HG02623 (cell line): ENCODE results near the gene SLC16A2.

Experiments
- ATAC-seq: cut with Tn5 transposase; IDR thresholded peaks from one replicate; pipeline ENCODE4 v1.9.1; 2021; ENCODE audit warnings: moderate library complexity; ENCODE audit not compliant: unreplicated experiment

SLC16A2 gene

DNA sequence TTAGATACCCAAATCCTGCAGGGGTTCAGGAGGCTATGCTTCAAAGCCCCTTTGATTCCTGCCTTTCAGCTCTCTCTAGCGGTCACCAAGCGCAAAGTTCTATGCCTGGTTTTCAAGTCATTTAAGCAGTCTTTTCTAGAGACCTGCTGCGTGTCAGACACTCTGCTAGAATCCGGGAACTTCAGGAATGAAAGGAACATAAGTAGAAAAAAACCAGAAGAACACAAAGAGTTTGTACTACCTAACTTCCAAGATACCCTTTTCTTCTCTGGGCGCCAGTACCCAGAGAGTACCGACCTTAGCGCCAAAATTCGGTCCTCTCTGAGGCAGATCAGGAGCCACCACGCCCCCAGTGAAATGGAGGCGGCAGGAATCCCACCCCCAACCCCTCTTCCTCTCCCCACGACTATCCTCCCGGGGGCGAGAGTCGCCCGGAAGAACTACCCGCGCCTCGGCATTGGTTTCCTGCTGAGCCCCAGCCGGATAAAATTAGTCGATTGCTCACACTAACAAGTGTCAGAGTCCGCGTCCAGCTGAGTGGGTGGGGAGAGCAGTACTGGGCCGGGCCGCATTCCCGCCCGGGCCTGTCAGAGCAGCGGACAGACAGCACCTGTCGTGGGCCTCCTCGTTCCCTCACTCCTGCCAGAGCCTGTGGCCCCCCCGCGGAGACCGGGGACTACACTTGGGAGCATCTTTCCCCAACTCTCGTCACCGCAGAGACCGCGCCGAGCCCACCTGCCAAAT is 114.3 kb downstream of the SLC16A2 start:
- ATAC-seq, result peak; percentile 35

DNA sequence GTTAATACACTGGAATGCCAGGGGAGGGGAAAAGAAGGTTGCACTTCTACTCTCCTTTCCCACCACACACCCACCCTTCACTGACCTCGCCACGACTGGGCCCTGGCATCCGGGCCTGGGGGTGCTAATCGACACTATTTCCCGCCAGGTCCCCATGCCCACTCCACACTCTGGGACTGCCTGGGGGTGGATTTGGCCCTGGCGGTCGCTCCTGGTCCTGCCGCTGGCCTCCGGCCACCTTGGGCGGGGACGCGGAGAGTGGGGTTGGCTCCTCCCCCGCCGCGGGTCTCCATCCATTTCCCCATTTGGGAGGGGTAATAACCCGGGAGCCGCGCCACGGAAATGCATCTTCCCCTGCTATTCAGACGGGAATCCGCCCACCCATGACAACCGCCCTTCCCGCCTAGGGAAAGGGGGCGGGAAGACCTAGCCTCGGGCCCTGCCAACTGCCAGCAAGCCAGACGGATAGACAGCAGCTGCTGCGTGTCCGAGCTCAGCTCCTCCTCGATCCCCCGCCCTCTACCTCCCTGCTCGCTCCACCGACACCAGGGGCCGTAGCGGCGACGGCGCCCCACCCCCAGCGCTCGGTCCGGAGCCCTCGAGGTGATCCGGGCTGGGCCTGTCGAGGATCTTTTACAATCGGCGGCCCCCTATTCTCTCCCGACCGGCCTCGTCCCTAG is 115.0 kb downstream of the SLC16A2 start:
- peak; percentile 59 for ATAC-seq

DNA sequence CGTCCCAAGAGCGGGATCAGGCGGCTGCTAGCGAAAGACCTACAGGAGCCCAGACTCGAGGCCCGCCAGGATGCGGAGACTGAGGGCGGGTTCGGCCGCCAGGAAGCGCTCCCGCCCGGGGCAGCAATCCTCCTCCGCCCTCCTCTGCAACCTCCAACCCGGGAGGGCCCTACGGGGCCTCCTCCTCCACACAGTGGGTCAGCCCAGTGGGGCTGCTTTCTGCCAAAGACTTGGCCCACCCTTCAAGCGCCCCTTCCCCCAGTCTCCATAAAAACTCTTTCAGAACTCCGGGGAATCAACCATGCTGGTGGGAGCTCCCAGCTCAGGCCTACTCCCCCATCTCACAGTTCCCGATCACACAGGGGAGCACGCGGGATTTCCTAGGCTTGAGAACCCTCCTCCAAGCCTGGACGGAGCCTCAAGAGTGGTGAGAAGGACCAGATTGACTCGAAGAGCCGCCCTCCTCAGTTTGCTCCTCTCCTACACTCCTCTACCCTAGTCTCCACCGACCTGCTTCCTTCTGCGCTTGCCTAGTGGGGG is 115.6 kb downstream of the SLC16A2 start:
- peak; percentile 11 for ATAC-seq

DNA sequence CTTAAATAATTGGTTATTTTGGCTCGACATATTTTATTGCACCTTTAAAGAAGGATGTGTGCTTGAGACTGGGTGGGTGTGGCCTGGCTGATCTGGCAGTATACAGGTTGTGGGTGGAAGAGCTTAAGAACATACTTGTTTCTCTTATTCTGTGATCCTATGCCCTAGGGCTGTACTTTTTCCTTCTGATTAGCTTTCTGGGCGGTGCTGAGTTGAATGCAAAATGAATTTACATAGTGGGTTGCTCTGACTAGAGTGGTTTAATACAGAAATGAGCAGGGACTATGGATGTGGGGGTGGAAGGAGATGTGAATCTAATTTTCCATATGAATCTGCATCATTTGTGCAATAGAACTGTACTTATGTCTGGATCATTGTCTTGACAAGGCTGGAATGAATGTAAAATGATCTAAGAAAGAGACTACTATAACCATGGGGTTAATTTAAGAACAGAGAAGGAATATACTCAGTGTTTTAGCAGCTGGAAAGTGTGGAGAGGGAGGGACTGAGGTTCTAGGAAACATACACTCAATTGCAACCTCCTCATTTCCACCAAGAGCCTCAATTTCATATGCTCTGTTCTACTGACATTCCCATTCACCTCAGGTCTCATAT is 119.4 kb downstream of the SLC16A2 start:
- ATAC-seq, result no peak

DNA sequence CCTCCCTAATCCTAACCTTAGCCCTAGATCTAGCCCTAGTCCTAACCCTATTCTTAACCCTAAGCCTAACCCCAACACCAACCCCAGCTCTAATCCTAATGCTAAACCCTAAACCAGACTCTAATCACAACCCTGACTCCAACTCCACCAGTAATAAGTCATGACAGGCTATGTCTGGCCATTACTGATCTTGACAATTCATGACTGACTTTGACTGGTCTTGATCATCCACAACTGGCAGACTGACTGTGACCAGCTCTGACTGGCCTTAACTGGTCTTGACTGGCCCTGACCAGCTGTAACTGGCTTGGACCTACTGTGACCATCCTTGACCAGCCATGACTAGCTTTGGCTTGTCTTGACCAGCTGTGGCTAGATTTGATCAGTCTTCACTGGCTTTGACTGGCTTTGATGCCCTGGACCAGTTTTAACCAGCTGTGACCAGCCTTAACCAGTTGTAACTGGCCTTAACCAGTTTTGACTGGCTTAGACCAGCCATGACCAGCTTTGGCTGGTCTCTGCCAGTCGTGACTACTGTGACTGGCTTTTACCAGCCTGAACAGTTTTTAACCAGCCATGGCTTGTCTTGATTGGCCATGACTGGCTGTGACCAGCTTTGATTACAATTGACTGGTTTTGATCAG is 124.7 kb downstream of the SLC16A2 start:
- ATAC-seq, result no peak

DNA sequence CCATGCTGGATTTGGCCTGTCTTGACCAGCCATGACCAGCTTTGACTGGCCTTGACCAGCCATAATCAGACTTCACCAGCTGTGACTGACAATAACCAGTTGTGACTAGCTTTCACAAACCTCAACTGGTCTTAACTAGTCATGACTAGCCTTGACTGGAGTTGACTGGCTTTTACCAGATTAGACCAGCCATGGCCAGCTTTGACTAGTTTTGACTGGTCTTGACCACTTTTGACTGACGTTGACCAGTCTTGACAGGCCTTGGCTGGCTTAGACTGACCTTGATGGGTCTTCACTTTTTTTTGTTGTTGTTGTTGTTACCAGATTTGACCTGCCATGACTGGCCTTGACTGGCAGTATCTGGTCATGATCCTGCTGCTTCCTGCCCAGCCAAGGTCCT is 125.7 kb downstream of the SLC16A2 start:
- no peak for ATAC-seq

DNA sequence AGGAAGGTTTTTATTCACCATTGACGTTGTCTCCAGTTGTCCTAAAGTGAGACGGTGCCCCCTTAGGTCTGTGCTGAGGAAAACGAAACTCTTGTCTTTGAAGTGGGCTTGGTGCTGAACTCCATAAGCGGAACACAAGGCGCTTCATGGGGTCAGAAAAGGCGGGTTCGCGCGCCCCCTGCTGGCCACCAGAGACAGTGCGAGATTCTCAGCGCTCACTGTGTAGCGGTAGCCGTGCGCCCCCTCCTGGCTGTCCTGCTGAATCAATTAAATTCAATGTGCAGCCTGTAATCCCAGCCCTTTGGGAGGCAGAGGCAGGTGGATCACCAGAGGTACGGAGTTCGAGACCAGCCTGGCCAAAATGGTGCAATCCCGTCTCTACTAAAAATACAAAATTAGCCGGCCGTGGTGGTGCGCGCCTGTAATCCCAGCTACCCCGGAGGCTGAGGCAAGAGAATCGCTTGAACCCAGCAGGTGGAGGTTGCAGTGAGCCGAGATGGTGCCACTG is 129.1 kb downstream of the SLC16A2 start:
- ATAC-seq, result peak; percentile 86

DNA sequence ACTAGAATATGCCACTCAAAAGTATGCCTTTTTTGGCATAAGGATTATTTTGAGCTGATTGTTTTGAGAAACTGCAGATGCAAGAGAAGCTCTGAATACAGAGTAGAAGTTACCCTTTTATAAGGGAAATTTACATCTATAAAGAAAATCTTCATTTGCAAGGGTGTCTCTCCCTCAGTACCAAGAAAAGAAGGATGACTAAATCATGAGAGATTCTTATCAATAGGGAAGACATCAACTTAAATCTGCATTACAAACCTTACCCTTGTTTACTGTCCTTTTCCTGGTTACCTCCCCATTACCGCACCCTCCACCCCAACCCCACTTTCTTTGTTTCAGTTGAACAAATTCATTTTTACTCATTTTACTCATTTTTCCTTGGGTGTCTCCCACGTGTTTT is 130.6 kb downstream of the SLC16A2 start:
- ATAC-seq, result no peak

DNA sequence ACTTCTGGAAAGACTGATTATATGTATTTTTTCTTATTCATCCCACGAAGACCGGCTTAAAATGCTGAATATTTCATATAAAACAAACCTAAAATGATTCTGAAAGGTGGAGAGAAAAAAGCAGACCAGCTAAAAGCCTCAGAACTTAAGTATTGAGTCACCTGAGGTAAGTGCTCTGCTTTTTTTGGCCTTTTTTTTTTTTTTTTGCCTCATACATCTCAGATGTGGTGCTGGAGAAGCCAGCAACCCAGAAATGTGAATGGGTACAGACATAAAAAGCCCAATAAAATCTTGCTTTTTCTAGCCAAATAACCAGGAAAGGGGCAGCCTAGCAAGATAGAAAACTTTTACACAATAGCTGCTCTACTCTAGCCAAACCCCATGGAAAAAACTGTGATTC is 136.1 kb downstream of the SLC16A2 start:
- ATAC-seq, result no peak

DNA sequence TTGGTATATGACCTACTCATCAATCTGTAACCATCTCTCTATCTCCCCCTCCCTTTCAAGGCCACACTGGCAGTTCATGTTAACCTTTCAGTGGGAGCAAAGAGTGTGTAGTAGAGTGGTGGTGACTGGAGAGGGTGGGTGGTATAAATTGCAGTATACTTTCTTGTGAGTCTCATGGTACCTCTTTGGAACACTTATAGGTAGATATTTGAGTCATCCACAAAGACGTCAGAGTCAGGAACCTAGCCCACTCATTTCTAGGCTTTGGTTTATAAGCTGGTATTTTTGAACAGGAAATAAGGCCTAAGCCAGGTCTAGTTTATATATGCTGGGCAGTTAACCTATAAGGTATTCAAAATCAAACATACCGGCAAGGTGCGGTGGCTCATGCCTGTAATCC is 156.8 kb downstream of the SLC16A2 start:
- no peak for ATAC-seq

DNA sequence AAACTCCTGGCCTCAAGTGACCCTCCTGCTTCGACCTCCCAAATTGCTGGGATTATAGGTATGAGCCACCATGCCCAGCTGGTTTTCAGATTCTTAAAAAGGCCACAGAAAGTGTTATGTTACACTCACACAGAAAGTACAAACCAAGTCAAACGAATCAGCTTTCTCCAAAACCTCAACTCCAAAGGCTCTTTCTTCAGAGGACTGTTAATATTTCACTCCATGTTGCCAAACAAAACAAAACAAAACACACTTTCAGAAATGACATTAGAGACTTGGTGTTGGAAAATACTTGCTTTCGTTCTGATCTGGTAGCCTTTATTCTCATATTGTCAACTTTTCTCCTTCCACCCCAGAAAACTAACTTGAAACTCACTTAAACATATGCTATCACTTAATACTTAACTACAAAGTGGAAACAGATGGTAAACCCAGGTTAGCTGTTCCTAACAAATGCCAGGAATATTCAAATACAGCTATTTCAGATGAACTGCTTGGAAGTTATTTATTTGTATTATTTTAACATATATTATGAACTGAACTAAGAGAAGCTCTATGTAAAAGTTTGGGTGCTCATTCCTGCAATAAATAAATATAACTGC is 158.4 kb downstream of the SLC16A2 start:
- ATAC-seq, result no peak
